NCI-H2227 treated with DMSO at 0.1 percent for 48 hours (cell line): ENCODE data around the gene ZNF528.

Experiments used
- DNase-seq: peaks from one replicate; lab custom pipeline; 2025; lab: John Stamatoyannopoulos, UW

The ZNF528 gene

DNA sequence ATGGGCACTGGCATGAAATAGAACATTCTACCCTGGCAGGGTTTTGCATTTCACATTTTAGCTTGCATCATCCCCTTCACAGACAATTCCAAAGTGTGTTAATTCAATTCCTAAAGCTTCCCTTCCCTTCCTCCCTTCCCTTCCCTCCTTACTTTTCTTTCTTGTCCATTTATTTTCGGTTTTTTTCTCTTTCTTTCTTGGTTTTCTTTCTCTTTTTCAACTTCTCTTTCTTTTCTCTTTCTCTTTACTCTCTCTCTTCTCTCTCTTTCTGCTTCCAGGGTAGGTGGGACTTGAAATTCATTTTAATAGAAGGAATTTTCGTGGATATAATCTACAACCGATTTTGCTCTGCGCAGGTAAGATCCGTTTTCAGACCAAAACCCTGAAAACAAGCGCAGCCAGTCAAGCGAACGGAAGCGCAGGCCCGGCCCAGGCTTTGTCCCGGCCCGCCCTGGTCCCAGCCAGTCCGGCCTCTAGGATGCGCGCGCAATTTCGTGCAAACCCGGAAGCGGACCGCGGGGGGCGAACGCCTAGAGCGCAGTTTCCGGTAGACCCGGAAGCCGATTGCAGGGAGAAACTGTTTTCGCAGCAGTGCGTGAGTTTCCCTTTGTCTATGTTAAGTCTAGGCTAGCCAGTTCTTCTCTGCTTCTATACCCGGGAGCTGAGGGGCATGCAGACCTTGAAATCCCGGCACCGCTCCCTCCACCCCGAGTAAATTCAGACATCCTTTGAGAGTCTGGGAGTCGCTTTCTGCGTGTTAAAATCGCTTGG is at the start of gene ZNF528:
ZNF528 (plus strand) TSS at position 540 of the 771 bp plus-strand sequence. CDS start 4,165 bp downstream, outside the sequence.
- DNase-seq: peak; percentile 75

- no peak for DNase-seq
Observed at GRCh38 chr19:52351512-52351911, 46.1 kb upstream of the ZNF528 start.

DNA sequence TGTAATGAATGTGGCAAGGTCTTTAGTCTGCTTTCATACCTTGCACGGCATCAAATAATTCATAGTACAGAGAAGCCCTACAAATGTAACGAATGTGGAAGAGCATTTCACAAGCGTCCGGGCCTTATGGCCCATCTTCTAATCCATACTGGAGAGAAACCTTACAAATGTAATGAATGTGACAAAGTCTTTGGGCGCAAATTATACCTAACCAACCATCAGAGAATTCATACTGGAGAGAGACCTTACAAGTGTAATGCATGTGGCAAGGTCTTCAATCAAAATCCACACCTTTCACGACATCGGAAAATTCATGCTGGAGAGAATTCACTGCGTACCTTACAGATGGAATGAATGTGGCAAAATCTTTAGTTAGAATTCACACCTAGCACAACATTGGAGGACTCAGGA is 31.2 kb upstream of the ZNF528 start:
- DNase-seq: no peak

DNA sequence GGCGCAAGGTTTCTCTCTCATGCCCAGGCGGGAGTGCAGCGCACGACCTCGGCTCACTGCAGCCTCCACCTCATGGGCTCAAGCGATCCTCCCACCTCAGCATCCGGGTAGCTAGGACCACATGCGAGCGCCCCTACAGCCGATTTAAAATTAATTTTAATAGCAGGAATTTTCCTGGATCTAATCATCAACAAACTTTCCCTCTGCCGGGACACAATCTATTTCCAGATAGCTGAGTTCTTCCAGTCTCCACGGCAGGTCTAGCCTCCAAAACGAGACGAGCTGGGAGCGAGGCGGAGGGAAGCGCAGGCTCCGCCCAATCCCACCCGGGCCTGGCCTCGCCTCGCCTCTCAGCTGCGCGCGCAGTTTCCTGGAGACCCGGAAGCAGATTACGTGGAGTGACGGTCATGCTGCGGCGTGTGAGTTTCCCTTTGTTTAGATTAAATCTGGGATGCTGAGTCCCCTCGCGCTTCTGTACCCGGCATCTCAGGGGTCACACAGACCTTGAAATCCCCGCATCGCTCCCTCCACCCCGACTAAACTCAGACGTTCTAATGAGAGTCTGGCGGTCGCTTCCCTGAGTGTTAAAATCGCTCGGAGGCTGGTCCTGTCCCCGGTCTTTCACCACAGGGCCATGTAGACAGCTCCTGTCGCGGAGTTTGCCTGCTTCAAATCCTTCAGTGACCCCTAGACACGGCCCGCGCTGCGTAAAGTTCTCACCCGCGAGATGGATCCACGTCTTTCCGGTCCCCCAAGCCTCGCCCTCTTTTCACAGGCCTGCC is 27.9 kb upstream of the ZNF528 start, which contains the start of gene ZNF880:
ZNF880 (plus strand) TSS at position 365 of the 782 bp plus-strand sequence; CDS start at position 408, 43 bp downstream.
- DNase-seq: no peak

DNA sequence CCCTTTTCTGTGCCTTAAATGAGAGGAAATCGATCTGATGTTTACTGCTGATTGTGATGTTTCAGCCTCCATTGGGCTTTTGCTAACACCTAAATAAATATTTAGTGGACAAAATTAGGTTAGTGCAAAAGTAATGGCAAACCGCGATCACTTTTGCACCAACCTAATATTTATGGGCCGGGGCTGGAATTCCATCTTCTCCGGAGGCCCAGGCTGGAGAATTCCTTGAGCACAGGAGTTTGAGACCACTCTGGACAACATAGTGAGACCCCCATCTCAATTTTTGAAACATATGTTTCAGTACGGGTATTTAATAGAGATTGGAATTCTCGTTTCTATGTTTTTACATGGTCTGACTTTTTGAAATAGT is 27.3 kb upstream of the ZNF528 start:
- no peak for DNase-seq

GRCh38 chr19:52391135-52391534 is 6.5 kb upstream of the ZNF528 start:
- no peak for DNase-seq

DNA sequence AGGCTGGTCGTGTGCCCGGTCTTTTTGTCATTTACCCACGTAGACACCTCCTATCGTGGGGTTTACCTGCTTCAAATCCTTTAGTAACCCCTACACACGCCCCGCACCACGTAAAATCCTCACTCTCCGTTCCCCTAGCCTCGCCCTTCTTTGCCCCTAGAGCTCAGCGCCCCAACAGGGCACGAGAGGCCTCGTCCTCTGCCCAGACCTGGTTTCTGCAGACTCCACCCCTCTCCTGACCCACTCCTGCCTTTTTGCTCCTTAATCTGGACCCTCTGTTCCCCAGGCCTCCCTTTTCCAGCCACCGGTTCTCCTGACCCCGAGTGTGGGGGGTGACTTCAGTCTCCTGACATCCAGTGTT is 412 bp downstream of the ZNF528 start:
- DNase-seq: no peak

DNA sequence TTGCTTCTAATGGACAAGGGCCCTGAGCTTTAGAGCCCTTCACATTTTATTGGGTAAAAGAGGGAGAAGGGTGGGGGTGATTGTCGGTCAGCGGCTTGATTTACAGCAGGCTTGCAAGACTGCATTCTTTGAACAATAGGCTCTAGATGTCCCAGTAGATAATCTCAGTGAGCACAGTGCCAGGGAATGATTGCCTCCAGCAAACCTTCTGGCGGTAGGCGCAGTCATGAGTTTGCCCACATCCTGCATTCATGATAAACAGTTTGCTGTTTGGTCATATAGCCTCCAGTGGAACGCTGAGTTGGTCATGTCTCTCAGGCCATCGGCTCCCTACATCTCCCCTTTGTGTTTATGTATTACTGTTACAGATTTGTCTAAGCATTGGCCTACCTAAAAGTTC is 12.6 kb downstream of the ZNF528 start:
- DNase-seq: no peak

GRCh38 chr19:52415711-52416110 is 18.1 kb downstream of the ZNF528 start:
- DNase-seq: no peak

DNA sequence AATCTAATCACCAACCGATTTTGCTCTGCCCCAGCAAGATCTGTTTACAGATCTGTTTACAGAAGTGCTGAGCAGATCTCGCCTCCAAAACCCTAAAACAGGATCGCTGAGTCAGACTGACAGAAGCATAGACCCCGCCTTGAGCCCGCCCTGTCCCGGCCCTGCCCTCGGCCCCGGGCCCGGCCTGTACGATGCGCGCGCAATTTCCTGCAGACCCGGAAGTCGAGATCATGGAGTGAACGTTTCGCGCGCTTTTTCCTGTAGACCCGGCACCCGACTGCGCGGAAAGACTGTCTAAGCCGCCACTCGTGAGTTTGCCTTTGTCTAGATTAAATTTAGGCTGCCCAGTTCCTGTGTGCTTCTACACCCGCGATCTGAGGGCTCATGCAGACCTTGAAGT is 31.3 kb downstream of the ZNF528 start, which contains the start of gene ZNF534:
ZNF534 (plus strand) TSS at position 212 of the 400 bp plus-strand sequence. CDS start 2,327 bp downstream, outside the sequence.
- DNase-seq: no peak

DNA sequence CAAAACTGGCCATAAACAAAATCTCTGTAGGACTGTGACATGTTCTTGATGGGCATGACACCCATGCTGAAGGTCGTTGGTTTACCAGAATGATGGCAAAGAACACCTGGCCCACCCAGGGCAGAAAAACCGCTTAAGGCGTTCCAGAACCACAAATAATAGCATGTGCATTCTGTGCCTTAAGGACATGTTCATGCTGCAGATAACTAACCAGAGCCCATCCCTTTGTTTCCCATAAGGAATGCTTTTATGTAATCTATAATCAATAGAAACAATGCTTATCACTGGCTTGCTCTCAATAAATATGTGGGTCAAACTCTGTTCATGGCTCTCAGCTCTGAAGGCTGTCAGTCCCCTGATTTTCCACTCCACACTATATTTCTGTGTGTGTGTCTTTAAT is 44.5 kb downstream of the ZNF528 start:
- DNase-seq: no peak

DNA sequence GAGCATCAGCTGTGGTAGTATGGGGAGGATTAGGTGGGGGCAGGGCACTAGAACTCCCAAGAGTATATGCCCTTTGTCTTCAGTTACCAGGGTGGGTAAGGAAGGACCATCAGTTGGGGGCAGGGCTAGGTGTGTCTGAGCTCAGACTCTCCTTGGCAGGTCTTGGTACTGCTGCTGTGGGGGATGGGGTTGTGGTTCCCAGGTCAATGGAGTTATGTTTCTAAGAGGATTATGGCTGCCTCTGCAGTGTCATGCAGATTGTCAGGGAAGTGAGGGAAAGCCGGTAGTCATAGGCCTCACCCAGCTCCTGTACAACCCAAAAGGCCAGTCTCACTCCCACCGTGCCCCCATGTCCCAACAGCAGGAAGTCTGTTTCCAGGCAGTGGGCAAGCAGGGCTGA is 46.9 kb downstream of the ZNF528 start:
- DNase-seq: no peak

GRCh38 chr19:52451241-52451640 is 53.6 kb downstream of the ZNF528 start:
- no peak for DNase-seq

- DNase-seq: peak; percentile 79
Observed at GRCh38 chr19:52453324-52454094, 55.9 kb downstream of the ZNF528 start, which contains the start of gene ZNF578. Gene ZNF578, plus strand, starts transcription at chr19:52453553. Its CDS starts 48,293 bp downstream, at chr19:52501846.

DNA sequence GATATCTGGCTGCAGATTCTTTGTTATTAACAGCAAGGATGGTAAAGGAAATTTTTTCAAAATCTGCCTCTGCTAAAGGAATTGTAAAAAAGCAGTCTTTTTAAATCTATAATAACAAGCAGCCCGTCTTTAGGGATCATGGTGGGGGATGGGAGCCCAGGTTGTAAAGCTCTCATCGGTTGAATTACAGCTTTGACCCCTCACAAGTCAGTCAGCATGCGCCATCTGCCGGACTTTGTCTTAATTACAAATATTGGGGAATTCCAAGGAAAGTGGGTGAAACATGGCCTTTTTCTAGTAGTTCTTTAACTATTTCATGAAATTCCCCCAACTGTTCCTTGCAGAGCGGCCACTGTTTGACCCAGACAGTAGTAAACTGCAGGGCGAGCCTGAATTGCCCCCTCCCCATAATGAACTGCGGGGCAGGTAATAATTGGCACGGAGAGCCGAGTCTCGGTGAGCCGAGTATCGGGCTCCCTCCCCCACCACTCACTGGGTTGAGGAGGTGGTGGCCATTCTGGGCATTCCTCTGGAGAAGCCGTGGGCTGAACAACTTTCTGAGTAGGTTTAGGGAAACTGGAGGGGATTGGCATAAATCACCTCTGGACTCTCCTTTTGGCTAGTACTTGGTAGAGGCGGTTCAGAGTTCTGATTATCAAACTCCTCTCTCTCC is 67.3 kb downstream of the ZNF528 start:
- DNase-seq: no peak
